Endodermal cell (in vitro differentiated cells): ENCODE data around the gene DYRK1A. TPM values are rescaled to one million over a fixed set of nuclear protein-coding genes. Genes with fewer than 3 reads are reported as not detected.

Source experiments
- DNase-seq: peaks from one replicate; pipeline ENCODE4 v3.0.0-alpha.2; 2017
- H3K27ac ChIP-seq: 2 replicates; pipeline ENCODE4 v1.5.1; 2013; ENCODE audit warnings: mild to moderate bottlenecking, low read depth, low read length, moderate library complexity
- H3K27me3 ChIP-seq: 2 replicates; pipeline ENCODE4 v1.6.1; 2013; ENCODE audit warnings: mild to moderate bottlenecking, low read length, moderate library complexity; ENCODE audit not compliant: insufficient read depth, control insufficient read depth, poor library complexity, severe bottlenecking
- H3K36me3 ChIP-seq: 2 replicates; pipeline ENCODE4 v1.7.0; 2013; ENCODE audit warnings: mild to moderate bottlenecking, low read length, moderate library complexity; ENCODE audit not compliant: control insufficient read depth, insufficient read depth
- H3K4me1 ChIP-seq: one replicate; pipeline ENCODE4 v1.7.0; 2013; ENCODE audit warnings: low read length; ENCODE audit not compliant: control insufficient read depth, insufficient read depth
- H3K4me3 ChIP-seq: 2 replicates; pipeline ENCODE4 v1.5.1; 2013; ENCODE audit warnings: mild to moderate bottlenecking, low read length, moderate library complexity
- H3K9ac ChIP-seq: 2 replicates; pipeline ENCODE4 v1.6.1; 2013; ENCODE audit warnings: mild to moderate bottlenecking, low read length, moderate library complexity; ENCODE audit not compliant: poor library complexity, severe bottlenecking; ENCODE audit errors: extremely low read depth
- H3K9me3 ChIP-seq: 2 replicates; pipeline ENCODE4 v1.6.1; 2013; ENCODE audit warnings: mild to moderate bottlenecking, low read length, moderate library complexity; ENCODE audit not compliant: control insufficient read depth
- H3K27ac Mint-ChIP-seq: 2 replicates; pipeline ENCODE4 v1.8.0; 2020; ENCODE audit warnings: mixed read lengths
- H3K27me3 Mint-ChIP-seq: 2 replicates; pipeline ENCODE4 v1.8.0; 2021; ENCODE audit warnings: mild to moderate bottlenecking, mixed read lengths; ENCODE audit not compliant: insufficient read depth
- H3K36me3 Mint-ChIP-seq: 2 replicates; pipeline ENCODE4 v1.8.0; 2020; ENCODE audit warnings: low read depth, mixed read lengths
- H3K4me1 Mint-ChIP-seq: 2 replicates; pipeline ENCODE4 v1.8.0; 2020; ENCODE audit warnings: mixed read lengths
- H3K4me3 Mint-ChIP-seq: 2 replicates; pipeline ENCODE4 v1.8.0; 2020; ENCODE audit warnings: mild to moderate bottlenecking, moderate library complexity, mixed read lengths
- H3K9me3 Mint-ChIP-seq: 2 replicates; pipeline ENCODE4 v1.8.0; 2020; ENCODE audit warnings: mild to moderate bottlenecking, mixed read lengths
- CTCF ChIP-seq: fragments of 200-600 bp; sonication (generic); conservative IDR thresholded peaks from 2 replicates; pipeline ENCODE4 v1.5.0; 2021; ENCODE audit warnings: antibody characterized with exemption, mild to moderate bottlenecking
- WGBS, 2 experiments: methylation state at CpG; one replicate each; pipeline versions ENCODE4 v1.1.5 to v1.1.7; 2013; ENCODE audit warnings: missing lambda C conversion rate in 2 of 2, mixed read lengths in 1 of 2; ENCODE audit not compliant: insufficient coverage in 1 of 2, insufficient read length in 1 of 2; 5-methylcytosine and 5-hydroxymethylcytosine counted together
- total RNA-seq, 2 donors: library from RNA; stranded (reverse); fragmentation: NEBNext Ultra II Directional in 1 of 2; extraction: Animal tissue kit (Norgen Biotek cat#: 25700) in 1 of 2; gene quantifications; 2 replicates in 1 of 2; 3 replicates in 1 of 2; pipeline ENCODE4 v1.2.1, GENCODE V29; 2021

Gene DYRK1A
- total RNA-seq, 2 donors from 2014 or later: 73.9 to 75.2 TPM

- 87 to 97% methylated on average over 2 to 3 of the region's 3 CpGs for WGBS, 2 experiments
- Histone ChIP-seq H3K9ac (no peak overlapping the region), H3K27ac (peak overlapping the region; percentile 67), H3K4me3 (no peak overlapping the region), H3K36me3 (peaks cover 13% of the 10 kb centered on the region), H3K4me1 (no peaks in the 10 kb centered on the region), H3K27me3 (no peaks in the 10 kb centered on the region), H3K9me3 (peaks cover 10% of the 10 kb centered on the region)
- Mint-ChIP-seq H3K4me3 (no peak overlapping the region), H3K27me3 (no peaks in the 10 kb centered on the region), H3K4me1 (peaks cover 11% of the 10 kb centered on the region), H3K9me3 (peaks cover 14% of the 10 kb centered on the region), H3K36me3 (peaks cover 32% of the 10 kb centered on the region), H3K27ac (no peak overlapping the region)
- no peak for TF ChIP-seq CTCF
- no peak for DNase-seq
Measured at GRCh38 chr21:37435711-37436110, 69.1 kb downstream of the DYRK1A start.

DNA sequence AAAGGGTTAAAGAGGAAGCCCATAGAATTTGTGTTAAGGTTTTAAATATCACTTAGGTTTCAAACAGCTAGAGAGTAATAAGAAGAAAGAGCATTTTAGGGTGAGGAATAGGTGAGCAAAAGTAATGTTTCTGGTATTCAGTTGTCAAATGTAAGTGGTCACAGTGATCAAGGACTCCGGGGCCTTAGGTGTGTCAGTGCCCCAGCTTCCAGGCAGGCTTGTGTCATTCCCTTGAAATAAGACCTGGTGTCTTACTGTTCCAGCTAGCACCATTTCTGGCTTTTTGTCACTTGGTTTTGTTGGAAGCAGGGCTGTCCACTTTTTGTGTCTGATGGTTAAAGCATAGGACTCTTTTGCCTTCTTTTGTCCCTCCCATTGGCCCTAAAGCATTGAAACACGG lies 69.6 kb downstream of the DYRK1A start:
- Histone ChIP-seq H3K27me3 (no peaks in the 10 kb centered on the region), H3K9me3 (peaks cover 10% of the 10 kb centered on the region), H3K4me3 (no peak overlapping the region), H3K9ac (no peak overlapping the region), H3K27ac (peak overlapping the region; percentile 67), H3K4me1 (no peaks in the 10 kb centered on the region), H3K36me3 (peaks cover 13% of the 10 kb centered on the region)
- H3K27ac Mint-ChIP-seq: no peak overlapping the region
- H3K9me3 Mint-ChIP-seq: peaks cover 14% of the 10 kb centered on the region
- no peak overlapping the region for H3K4me3 Mint-ChIP-seq
- H3K27me3 Mint-ChIP-seq: no peaks in the 10 kb centered on the region
- WGBS, 2 experiments: 88 to 100% methylated on average over 1 to 2 of the region's 2 CpGs
- TF ChIP-seq CTCF: no peak
- H3K36me3 Mint-ChIP-seq: peaks cover 35% of the 10 kb centered on the region
- peaks cover 9% of the 10 kb centered on the region for H3K4me1 Mint-ChIP-seq
- DNase-seq: no peak

DNA sequence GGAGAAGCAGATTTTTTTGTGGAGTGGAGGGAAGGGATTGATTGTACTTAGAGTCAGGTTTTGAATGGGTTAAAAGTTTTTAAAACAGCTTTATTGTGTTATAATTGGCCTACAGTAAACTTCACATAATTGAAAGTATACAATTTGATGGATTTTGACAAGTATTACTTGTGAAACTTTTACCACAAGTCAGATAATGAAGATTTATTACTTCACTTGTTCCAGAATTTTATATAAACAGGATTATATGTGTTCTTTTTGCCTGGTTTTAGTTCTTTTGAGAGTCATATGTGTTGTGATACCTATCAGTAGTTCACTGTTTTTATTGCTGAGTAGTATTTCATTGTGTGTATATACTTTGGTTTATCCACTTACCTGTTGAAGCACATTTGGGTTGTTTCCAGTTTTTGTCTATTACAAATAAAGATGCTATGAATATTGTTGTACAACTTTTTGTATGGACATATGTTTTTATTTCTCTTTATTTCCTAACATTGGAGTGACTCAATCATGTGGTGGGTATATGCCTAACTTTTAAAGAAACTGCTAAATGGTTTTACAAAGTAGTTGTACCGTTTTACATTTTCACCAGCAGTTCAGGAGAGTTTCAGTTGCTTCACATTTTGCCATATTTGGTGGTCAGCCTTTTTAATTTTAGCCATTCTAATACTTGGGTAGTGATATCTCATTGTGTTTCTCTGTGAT lies 71.0 kb downstream of the DYRK1A start:
- Mint-ChIP-seq H3K4me1 (peaks cover 7% of the 10 kb centered on the region), H3K27ac (no peak overlapping the region), H3K9me3 (peaks cover 16% of the 10 kb centered on the region), H3K27me3 (no peaks in the 10 kb centered on the region), H3K4me3 (no peak overlapping the region), H3K36me3 (peaks cover 41% of the 10 kb centered on the region)
- Histone ChIP-seq H3K9ac (no peak overlapping the region), H3K27me3 (no peaks in the 10 kb centered on the region), H3K4me1 (no peaks in the 10 kb centered on the region), H3K9me3 (peaks cover 10% of the 10 kb centered on the region), H3K27ac (no peak overlapping the region), H3K36me3 (peaks cover 7% of the 10 kb centered on the region), H3K4me3 (no peak overlapping the region)
- no peak for DNase-seq
- TF ChIP-seq CTCF: no peak
- 95 to 100% methylated on average over 1 of the region's 1 CpG for WGBS, 2 experiments
